ENCODE results near the gene GPS1.

Gene GPS1

DNA sequence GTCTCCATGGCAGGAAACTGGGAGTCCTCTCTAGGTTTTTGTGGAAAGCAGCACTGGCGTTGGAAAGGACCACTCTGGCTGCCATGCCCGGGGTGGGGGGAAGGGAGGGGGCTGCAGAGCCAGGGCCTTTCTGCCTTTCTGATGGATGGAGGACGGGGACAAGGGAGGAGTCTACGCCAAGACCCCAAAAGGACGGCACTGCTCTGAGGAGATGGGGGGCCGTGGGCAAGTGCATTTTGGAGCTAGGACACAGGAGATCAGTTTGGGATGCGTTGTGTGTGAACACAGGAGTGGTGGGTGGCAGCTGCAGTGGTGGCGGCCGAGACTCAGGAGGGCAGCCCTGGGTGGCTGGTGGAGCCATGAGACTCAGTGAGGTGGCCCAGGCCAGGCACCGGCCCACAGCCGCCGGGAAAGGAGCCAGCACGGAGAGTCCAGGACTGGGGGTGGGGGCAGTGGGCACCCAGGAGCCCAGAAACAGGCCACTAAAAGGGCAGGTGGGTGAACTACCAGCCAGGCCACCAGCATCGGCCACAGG lies 31.1 kb upstream of the GPS1 start:
- no peak overlapping the region for H3K27ac ChIP-seq (ENCODE audit: low read length)
- H4K20me1 ChIP-seq (ENCODE audit: insufficient read depth, low read length): peaks cover 13% of the 10 kb centered on the region
- peak overlapping the region; percentile 99 for H3K4me2 ChIP-seq (ENCODE audit: low read length)
- no peaks in the 10 kb centered on the region for H3K9me3 ChIP-seq (ENCODE audit: insufficient read depth, low read length)
- no peaks in the 10 kb centered on the region for H3K36me3 ChIP-seq (replicated peaks; ENCODE audit: low read depth, low read length)
- TF ChIP-seq CTCF (IDR thresholded peaks at IDR 0.05; ENCODE audit: low read depth, low read length) (no peak), EZH2phosphoT487 (IDR thresholded peaks at IDR 0.05; ENCODE audit: low read depth) (no peak)
- H3K27me3 ChIP-seq (ENCODE audit: low read depth, low read length): no peaks in the 10 kb centered on the region
- H3K4me3 ChIP-seq (ENCODE audit: low read length): peak overlapping the region; percentile 100
- H3K9ac ChIP-seq (ENCODE audit: low read length): peak overlapping the region; percentile 97; the same call in 1 of the 2 replicates
- H3K4me1 ChIP-seq (ENCODE audit: low read length): peaks cover 19% of the 10 kb centered on the region
- no peak overlapping the region for H2AFZ ChIP-seq (ENCODE audit: low read depth, low read length)
- peaks cover 15% of the 10 kb centered on the region for H3K79me2 ChIP-seq (ENCODE audit: low read length)

GRCh38 chr17:82021107-82021899 lies 30.4 kb upstream of the GPS1 start:
- H3K4me1 ChIP-seq (ENCODE audit: low read length): peaks cover 19% of the 10 kb centered on the region

GRCh38 chr17:82021900-82022309 lies 29.8 kb upstream of the GPS1 start:
- H3K36me3 ChIP-seq (replicated peaks; ENCODE audit: low read depth, low read length): no peaks in the 10 kb centered on the region
- no peaks in the 10 kb centered on the region for H3K27me3 ChIP-seq (ENCODE audit: low read depth, low read length)
- peaks cover 20% of the 10 kb centered on the region for H3K4me1 ChIP-seq (ENCODE audit: low read length)
- H2AFZ ChIP-seq (ENCODE audit: low read depth, low read length): no peak overlapping the region
- peak overlapping the region; percentile 100 for H3K4me3 ChIP-seq (ENCODE audit: low read length)
- peaks cover 15% of the 10 kb centered on the region for H3K79me2 ChIP-seq (ENCODE audit: low read length)
- H3K27ac ChIP-seq (ENCODE audit: low read length): peak overlapping the region; percentile 45
- H3K9me3 ChIP-seq (ENCODE audit: insufficient read depth, low read length): no peaks in the 10 kb centered on the region
- H3K4me2 ChIP-seq (ENCODE audit: low read length): peak overlapping the region; percentile 99
- peaks cover 13% of the 10 kb centered on the region for H4K20me1 ChIP-seq (ENCODE audit: insufficient read depth, low read length)
- TF ChIP-seq EZH2phosphoT487 (IDR thresholded peaks at IDR 0.05; ENCODE audit: low read depth): no peak
- no peak for TF ChIP-seq CTCF (IDR thresholded peaks at IDR 0.05; ENCODE audit: low read depth, low read length)
- peak overlapping the region; percentile 97 for H3K9ac ChIP-seq (ENCODE audit: low read length)

More at GRCh38 chr17:82021107-82021899, 30.4 kb upstream of the GPS1 start:
- peaks cover 13% of the 10 kb centered on the region for H4K20me1 ChIP-seq (ENCODE audit: insufficient read depth, low read length)
- H3K4me2 ChIP-seq (ENCODE audit: low read length): peak overlapping the region; percentile 99
- peak overlapping the region; percentile 45 for H3K27ac ChIP-seq (ENCODE audit: low read length)
- H3K79me2 ChIP-seq (ENCODE audit: low read length): peaks cover 15% of the 10 kb centered on the region
- H3K36me3 ChIP-seq (replicated peaks; ENCODE audit: low read depth, low read length): no peaks in the 10 kb centered on the region
- H3K4me3 ChIP-seq (ENCODE audit: low read length): peak overlapping the region; percentile 100
- no peak overlapping the region for H2AFZ ChIP-seq (ENCODE audit: low read depth, low read length)
- peak overlapping the region; percentile 97 for H3K9ac ChIP-seq (ENCODE audit: low read length)
- no peak for TF ChIP-seq EZH2phosphoT487 (IDR thresholded peaks at IDR 0.05; ENCODE audit: low read depth)
- peak; percentile 69 for TF ChIP-seq CTCF (IDR thresholded peaks at IDR 0.05; ENCODE audit: low read depth, low read length)
- H3K27me3 ChIP-seq (ENCODE audit: low read depth, low read length): no peaks in the 10 kb centered on the region
- H3K9me3 ChIP-seq (ENCODE audit: insufficient read depth, low read length): no peaks in the 10 kb centered on the region

- H2AFZ ChIP-seq (ENCODE audit: low read depth, low read length): peak within 1 kb of the TSS; percentile 67; the same call in 1 of the 2 replicates
- peak within 1 kb of the TSS; percentile 97 for H3K9ac ChIP-seq (ENCODE audit: low read length)
- peak within 1 kb of the TSS; percentile 45 for H3K27ac ChIP-seq (ENCODE audit: low read length)
- H3K4me1 ChIP-seq (ENCODE audit: low read length): peaks cover 23% of the 10 kb centered on the region
- no peaks in the 10 kb centered on the region for H3K27me3 ChIP-seq (ENCODE audit: low read depth, low read length)
- H4K20me1 ChIP-seq (ENCODE audit: insufficient read depth, low read length): peaks cover 13% of the 10 kb centered on the region
- H3K4me2 ChIP-seq (ENCODE audit: low read length): peak within 1 kb of the TSS; percentile 99
- H3K36me3 ChIP-seq (replicated peaks; ENCODE audit: low read depth, low read length): no peaks in the 10 kb centered on the region
- peaks cover 15% of the 10 kb centered on the region for H3K79me2 ChIP-seq (ENCODE audit: low read length)
- no peak for TF ChIP-seq CTCF (IDR thresholded peaks at IDR 0.05; ENCODE audit: low read depth, low read length)
- no peak for TF ChIP-seq EZH2phosphoT487 (IDR thresholded peaks at IDR 0.05; ENCODE audit: low read depth)
- no peaks in the 10 kb centered on the region for H3K9me3 ChIP-seq (ENCODE audit: insufficient read depth, low read length)
- H3K4me3 ChIP-seq (ENCODE audit: low read length): peak within 1 kb of the TSS; percentile 100
These were observed 29.3 kb upstream of the GPS1 start, which contains the start of gene CENPX for GRCh38 chr17:82022310-82022980. Gene CENPX (minus strand): TSS chr17:82022878. CDS start chr17:82022861, 17 bp downstream.
